Kidney capillary endothelial cell (primary cell): ENCODE measurements around the gene ATAD5.
"Not testable (repeated sequence)": the region's sequence is repeated elsewhere in the genome, so short reads cannot be mapped to it uniquely, and the experiment has no call there.

ENCODE experiments used
- DNase-seq: peaks from one replicate; pipeline ENCODE4 v3.0.0-alpha.2; 2018; ENCODE audit warnings: low spot score

The ATAD5 gene

DNA sequence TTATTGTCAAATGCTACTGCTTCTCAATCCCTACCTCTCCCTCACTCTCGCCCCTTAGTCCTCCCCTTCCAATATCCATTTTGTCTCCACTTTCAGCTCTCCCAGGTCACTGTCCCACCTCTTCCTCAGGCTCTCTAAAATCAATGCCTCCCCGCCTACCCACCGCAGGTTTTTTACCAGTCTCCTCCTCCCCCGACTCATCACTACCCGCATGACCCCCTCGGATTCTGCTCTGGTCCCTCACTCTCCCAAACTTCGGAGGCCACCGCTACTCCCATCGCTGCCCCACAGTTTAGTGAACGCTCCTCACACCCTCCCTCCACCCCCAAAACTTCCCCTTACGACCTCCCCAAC, 7.8 kb upstream of the ATAD5 start:
- DNase-seq, result no peak

DNA sequence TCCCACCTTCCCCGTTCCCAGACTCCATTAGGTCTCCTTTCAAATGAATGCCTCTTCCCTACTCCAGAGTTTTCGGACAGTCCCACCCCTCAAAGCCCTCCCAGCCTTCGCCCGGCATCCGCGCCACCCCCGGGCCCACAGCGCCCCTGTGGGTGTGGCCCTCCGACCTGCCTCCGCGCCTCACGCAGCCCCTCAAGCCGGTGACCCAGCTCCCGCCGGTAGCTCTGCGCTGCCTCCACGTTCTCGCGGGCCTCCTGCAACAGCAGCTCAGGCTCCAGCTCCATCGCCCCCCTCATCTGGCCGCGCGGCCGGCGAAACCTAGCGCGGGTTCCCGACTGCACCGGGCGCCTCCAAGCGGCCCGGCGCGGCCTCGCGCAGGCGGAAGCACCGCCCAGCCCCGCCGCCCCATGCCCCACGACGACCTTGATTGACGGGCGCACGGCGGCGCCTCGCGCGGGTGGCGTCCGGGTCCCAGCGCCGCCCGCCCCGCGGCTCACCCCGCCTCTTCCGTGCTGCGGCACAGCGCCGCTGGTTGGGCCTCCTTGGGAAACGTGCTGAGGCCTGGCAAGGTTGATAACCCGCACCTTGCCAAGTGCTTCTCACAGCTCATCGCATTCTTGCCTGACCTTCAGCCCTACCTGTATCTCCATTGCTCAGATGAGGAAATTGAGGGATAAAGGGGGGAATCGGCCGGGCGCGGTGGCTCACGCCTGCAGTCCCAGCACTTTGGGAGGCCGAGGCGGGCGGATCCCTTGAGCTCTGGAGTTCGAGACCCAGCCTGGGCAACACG, 7.2 kb upstream of the ATAD5 start, which contains the start of gene CRLF3:
Gene CRLF3, minus strand, starts transcription at position 337 of the 790 bp plus-strand sequence. Its CDS starts 41 bp downstream, at position 296.
- peak; percentile 81 for DNase-seq

DNA sequence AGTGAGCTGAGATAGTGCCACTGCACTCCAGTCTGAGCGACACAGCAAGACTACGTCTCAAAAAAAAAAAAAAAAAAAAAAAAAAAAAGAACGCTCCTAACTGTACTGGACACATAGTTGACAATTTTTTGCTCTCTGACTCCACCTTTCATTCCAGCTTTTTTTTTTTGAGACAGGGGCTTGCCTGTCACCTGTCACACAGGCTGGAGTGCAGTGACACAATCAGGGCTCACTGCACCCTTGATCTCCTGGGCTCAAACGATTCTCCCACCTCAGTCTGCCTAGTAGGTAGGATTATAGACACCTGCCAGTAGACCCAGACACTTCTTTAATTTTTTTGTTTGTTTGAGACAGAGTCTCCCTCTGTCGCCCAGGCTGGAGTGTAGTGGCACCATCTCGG, 4.7 kb upstream of the ATAD5 start:
- DNase-seq, result no peak

DNA sequence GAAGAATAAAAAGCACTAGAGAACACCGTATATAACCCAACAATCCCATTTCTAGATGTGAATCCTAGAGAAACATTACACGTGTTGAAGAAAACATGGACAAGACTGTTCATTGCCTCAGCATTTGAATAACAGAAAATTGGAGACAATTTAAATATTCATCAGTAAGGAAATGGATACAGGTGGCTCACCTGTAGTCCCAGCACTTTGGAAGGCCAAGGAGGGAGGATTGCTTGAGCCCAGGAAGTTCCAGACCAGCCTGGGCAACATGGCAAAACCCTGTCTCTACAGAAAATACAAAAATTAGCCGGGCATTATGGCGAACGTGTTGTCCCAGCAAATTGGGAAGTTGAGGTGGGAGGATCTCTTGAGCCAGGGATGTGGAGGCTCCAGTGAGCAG, 2.7 kb upstream of the ATAD5 start:
- no peak for DNase-seq

DNA sequence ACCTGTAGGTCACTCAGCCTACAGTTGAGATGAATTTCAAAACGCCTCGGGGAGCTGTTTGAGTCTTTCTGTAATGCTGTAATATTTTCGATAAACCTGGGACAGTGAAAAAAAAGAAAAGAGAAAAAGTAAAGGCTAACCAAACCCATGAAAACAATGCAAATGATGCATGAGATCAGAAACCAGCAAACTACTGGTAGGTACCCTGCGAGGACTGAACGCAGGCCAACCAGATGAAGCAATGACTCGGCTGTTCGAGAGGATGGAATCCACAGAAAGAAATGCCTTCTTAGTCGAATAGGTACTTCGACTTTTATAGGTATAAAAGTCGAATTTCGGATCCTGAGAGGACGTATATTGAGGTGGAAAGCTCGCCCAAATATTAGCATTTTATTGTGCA, 509 bp upstream of the ATAD5 start:
- no peak for DNase-seq

DNA sequence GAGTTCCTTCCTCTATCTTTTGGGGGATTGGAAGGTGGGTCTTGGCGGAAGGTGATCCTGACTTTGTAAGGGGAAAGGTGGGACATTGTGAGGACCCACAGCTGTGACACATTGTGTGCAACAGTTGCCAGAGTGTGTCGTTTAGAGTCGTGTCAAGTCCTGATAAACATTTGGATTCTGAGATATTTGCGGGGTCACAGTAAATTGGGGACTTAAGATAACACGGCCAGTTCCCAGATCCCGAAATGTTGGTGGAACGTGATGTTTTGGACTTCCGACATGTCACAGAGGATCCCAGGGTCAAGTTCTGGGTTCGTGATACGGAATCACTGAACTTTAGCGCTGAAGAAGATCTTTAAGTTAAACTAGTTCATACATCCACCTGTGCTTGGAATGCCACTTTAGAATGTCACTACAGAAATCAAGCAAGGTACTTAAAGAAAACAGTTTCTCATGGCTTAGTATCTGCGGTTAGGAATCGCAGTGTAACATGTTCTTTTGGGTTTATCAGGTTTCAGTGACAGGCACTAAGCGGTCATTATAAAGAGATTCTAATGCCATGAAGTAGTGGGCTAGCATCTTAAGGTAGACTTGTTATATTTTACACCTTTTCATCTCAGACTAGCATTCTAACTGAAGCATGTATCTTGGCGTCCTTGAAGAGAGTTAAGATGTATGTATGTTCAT, 815 bp downstream of the ATAD5 start:
- peak; percentile 21 for DNase-seq

DNA sequence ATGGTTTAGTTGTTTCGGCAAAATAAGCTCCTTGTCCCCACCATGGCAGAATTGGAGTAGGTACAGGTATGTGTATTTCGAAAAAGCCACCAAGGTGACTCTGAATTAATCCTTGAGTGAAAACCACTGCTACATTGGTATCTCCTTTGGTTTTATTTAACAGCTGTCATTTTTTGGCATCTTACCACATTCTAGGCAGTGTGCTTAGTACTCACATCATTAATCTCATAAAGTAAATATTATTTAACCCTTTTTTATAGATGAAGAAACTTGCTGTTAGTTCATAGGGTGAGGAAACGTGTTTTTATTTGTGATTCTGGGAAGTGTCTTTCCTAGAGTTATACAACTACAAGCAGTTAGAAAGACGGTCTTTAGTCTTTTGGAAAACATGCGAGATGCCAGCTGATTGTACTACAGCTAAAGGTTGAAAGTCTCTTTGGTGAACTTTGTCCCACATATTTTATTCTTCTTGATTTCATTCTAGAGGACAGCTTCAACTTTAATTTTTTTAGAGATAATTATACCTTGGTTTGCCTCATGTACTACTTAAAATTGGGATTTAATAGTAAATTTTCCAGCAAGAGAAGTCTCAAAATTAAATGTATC, 6.5 kb downstream of the ATAD5 start:
- no peak for DNase-seq

DNA sequence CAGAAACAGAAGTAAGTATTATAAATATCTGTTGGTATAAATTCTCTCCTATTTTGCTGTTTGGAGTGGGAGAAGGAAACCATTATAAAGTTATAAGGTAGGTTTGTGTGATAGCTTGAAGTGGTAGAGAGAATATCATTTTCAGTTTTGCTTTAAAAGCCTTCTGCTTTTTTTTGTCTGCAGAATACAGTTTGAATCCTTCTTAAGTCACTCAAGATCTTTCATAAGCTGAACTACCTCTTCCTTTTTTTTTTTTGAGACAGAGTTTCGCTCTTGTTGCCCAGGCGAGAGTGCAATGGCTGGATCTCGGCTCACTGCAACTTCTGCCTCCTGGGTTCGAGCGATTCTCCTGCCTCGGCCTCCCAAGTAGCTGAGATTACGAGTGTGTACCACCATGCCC, 9.0 kb downstream of the ATAD5 start:
- DNase-seq, result no peak

DNA sequence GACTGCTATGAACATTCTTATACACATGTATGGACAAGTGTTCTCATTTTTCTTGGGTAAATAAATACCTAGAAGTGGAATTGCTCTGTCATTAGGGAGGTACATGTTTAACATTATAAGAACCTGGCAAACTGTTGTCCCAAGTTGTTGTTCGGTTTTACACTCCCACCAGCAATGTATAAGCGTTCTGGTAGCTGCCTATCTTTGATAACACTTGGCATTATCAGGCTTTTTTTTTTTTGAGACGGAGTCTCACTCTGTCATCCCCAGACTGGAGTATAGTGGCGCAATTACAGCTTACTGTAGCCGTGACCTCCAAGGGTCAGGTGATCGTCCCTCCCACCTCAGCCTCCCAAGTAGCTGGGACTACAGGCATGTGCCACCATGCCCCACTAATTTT, 16.3 kb downstream of the ATAD5 start:
- DNase-seq, result no peak

DNA sequence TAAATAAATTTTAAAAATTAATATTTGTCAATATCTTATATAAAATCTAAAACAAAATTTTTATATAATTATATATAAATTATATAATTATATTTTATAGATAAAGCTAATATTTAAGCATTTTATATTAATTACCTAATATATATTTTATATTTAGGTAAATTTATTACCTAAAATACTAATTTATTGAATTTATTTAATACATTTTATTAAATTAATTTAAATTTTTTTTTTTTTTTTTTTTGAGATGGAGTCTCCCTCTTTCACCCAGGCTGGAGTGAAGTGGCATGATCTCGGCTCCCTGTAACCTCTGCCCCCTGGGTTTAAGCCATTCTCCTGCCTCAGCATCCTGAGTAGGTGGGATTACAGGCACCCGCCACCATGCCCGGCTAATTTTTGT, 22.4 kb downstream of the ATAD5 start:
- DNase-seq, result no peak

DNA sequence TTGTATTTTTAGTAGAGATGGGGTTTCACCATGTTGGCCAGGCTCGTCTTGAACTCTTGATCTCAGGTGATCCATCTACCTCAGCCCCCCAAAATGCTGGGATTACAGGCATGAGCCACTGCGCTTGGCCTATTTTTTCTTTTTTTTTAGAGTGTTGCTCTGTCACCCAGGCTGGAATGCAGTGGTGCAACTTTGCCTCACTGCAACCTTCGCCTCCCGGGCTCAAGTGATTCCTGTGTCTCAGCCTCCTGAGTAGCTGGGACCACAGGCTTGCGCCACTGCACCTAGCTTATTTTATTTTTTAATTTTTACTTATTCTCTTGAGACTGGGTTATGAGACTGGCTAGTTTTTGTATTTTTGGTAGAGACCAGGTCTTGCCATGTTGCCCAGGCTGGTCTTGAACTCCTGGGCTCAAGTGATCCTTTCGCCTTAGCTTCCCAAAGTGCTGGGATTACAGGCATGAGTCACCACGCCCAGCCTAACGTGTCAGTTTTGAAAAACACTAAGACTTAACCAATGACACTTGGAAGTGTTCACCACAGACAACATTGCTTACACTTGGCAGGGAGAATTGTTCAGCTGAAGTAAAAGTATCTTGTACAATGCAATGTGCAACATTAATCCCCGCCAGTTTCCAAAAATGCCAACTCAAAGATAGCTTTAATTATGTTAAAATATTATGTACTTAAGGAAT, 26.9 kb downstream of the ATAD5 start:
- DNase-seq, result no peak

DNA sequence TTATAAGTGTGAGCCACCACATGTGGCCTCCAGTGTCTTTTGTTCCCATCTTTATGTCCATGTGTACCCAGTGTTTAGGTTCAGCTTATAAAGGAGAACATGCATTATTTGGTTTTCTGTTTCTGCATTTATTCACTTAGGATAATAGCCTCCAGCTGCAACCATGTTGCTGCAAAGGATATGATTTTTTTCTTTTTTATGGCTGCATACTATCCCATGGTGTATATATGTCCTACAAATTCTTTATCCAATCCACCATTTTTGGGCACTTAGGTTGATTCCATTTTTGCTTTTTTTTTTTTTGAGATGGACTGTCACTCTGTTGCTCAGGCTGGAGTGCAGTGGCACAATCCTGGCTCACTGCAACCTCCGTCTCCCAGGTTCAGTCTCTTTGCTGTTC, 32.9 kb downstream of the ATAD5 start:
- no peak for DNase-seq

DNA sequence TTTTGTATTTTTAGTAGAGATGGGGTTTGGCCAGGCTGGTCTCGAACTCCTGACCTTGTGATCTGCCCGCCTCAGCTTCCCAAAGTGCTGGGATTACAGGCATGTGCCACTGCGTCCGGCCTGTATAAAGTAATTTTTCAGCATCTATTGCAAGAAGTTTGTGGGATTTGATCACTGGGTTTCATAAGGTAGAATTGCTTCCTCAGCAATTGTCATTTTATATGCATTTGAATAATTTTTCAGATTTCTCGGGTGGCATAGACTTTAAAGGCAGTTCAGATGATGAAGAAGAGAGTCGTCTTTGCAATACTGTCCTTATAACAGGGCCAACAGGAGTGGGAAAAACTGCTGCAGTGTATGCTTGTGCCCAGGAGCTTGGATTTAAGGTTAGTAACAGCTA, 37.2 kb downstream of the ATAD5 start:
- no peak for DNase-seq

DNA sequence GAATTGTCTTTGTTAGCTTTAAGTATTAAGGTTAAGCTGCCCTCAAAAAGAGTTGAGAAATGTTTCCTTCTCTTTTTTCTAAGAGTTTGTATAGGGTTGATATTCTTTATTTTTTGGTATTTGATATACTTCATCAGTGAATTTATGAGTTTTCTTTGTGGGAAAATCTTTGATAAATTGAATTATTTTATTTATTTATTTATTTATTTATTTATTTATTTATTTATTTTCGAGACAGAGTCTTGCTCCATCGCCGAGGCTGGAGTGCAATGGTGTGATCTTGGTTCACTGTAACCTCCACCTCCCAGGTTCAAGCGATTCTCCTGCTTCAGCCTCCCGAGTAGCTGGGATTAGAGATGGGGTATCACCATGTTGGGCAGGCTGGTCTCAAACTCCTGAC, 54.4 kb downstream of the ATAD5 start:
- no peak for DNase-seq

DNA sequence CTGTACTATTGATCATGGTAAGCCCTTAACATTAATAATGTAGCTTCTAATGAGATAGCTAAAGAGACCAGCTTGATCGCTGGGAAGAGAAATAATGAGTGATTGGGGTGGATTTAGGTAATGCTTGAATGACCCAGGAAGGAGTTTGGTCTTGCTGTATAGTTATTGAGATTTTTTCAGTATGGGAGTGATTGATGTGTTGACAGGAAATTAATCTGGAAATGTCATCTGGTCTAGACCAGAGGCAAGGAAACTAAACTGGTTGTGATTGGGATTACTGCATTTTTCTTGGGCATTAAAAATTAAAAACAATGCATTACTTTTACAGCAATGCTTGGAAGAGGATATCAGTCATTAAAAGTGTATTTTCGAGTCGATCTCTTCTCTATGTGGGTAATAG, 62.5 kb downstream of the ATAD5 start:
- no peak for DNase-seq

DNA sequence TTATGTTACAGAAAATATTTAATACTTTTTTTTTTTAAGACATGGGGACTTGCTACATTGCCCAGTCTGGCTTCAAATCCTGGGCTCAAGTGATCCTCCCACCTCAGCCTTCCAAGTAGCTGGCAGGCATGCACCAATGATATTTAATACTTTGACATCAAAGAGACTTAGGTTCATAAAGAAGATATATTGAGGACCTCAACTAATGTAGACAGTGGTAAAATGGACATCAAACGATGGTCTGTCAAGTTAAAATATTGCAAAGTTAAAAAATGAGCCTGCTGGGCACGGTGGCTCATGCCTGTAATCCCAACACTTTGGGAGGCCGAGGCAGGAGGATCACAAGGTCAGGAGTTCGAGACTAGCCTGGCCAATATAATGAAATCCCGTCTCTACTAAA, 65.5 kb downstream of the ATAD5 start:
- no peak for DNase-seq

DNA sequence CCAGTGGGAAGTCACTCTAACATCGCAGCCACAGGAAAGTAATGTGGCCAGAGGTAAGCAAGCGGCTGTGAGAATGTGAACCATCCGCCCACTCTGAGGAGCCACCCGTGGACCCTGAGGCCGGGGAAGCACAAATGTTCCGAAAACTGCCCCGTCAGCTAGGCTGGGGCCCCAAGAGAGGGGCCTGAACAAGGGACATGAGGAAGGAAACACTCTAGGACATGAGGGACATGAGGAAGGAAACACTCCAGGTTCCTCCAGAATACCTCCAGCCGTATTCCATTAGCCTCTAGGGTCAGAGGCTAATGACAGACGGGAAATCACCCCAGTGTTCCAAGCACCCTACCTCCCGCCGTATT, 74.0 kb downstream of the ATAD5 start:
- no peak for DNase-seq

DNA sequence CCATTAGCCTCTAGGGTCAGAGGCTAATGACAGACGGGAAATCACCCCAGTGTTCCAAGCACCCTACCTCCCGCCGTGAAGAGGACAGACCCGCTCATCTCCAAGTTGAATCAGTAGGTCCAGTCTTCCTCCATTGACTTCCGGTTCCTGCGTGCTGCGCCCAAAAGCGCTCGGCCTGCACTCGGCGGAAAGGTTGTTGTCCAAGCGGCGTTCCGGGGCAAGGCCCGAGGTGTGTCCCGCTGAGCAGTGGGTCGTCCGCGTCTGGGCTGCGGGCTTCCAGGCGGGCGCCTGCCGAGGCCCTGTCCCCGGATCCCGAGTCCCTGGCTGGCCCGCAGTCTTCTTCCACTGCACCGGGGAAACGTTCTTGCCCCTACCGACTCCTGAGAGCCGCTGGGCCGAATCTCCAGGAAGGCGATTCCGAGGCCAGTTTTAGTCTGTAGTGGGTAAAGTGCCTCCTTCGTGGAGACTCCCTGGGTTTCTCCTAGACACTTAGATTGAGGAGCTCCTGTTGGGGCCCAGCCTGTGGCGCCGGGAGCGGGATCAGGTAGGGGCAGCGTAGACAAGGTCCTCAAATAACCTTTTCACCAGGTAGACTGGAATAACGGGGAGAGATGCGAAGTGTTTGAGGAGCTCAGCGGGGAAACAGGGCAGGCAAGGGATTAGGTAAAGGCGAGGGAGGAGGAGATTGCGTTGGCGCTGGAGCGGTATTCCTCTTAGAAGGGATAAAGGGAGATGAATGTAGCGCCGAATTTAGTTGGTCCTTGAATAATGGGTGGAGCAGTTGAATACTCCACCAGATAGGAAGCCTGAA, 74.5 kb downstream of the ATAD5 start, which contains the start of gene TEFM:
Gene TEFM, minus strand, starts transcription at position 138 of the 811 bp plus-strand sequence. Its CDS starts 40 bp downstream, at position 98.
- peak; percentile 85 for DNase-seq

DNA sequence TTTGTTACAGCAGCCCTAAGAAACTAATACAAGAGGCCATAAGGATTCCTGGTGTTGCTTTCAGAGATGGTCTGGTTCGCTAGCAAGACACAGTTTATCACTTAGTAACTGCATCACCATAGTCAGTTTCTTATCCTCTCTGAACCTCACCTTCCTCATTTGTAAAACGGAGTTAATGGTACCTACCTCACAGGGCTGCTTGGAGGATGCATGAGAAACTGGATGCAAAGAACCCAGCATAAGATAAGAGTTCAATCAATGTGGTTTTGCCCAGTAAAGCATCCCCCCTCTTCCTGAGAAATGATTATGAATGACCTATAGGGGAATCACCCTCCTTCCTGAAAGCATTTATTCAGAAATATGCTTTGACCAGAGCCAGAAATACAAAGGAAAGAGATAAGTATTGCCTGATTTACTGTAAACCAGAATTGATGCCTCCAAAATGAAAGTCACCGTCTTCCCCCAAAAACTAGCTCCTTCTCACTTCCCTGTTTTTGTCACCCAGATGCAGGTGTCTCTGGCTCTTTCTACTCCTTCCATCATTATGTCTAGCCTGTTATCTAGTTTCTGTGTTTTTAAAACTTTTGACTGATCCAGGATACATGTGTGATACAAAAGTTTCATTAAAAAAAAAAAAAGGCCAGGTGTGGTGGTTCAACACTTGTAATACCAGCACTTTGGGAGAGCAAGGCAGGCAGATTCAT, 77.1 kb downstream of the ATAD5 start:
- no peak for DNase-seq

DNA sequence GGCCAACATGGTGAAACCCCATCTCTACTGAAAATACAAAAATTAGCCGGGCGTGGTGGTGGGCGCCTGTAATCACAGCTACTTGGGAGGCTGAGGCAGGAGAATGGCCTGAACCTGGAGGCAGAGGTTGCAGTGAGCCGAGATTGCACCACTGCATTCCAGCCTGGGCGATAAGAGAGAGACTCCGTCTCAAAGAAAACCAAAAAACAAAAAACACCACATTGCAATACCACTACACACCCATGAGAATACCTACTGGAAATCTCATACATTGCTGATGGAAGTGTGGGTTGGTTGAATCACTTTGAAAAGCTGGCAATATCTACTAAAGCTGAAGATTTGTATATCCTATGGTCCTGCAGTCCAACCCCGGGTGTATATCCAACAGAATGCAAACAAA, 78.4 kb downstream of the ATAD5 start:
- DNase-seq, result not testable (repeated sequence)

DNA sequence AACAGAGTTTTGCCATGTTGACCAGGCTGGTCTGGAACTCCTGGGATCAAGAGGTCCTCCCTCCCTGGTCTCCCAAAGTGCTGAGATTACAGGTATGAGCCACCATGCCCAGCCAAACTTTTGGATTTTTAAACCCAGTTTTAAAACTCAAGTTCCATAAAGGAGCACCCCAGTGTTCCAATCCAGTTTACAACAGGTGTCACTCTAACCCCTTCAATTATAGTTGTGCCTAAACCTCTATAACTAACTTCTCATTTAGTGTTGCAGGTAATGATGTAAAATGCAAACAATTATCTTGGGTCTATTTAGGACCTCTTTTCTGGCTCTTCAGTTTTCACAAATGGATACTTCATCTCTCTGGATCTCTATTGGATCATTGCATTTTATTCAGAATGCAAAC, 82.2 kb downstream of the ATAD5 start:
- DNase-seq, result no peak
